IMR-90 (cell line): ENCODE measurements around the gene GPR84. TPM values are rescaled to one million over a fixed set of nuclear protein-coding genes. Genes with fewer than 3 reads are reported as not detected.

Source experiments
- ATAC-seq: fragments of 200-7000 bp; cut with Tn5 transposase; 2 replicates; pipeline ENCODE4 v1.9.1; 2020; ENCODE audit warnings: low read depth, mild to moderate bottlenecking, moderate library complexity
- BruUV-seq: library from RNA; stranded (reverse); fragments of 400-500 nt; replicated peaks from 2 replicates; lab custom pipeline; 2021; lab: Mats Ljungman, UMichigan
- CTCF ChIA-PET: fragments of 300-600 bp; formaldehyde crosslinking; extraction: SDS; loops from one replicate; lab custom pipeline; 2021; ENCODE audit warnings: antibody characterized with exemption; lab: Yijun Ruan, JAX
- POLR2A ChIA-PET: fragments of 300-600 bp; sonication (Branson Sonifier 250); formaldehyde crosslinking; loops from one replicate; lab custom pipeline; 2022; ENCODE audit warnings: antibody characterized with exemption; ENCODE audit not compliant: unreplicated experiment; lab: Charles Lee
- DNase-seq: peaks from one replicate; pipeline ENCODE4 v3.0.0; 2013
- H2AFZ ChIP-seq: replicated peaks from 2 replicates; pipeline ENCODE3; 2013; ENCODE audit warnings: low read length, mild to moderate bottlenecking; ENCODE audit not compliant: poor library complexity
- H2AK5ac ChIP-seq: 2 replicates; pipeline ENCODE4 v1.6.1; 2013; ENCODE audit warnings: low read depth, low read length, inconsistent platforms
- H2AK9ac ChIP-seq: replicated peaks from 2 replicates; pipeline ENCODE3; 2013; ENCODE audit warnings: mild to moderate bottlenecking, low read depth, low read length, moderate library complexity; ENCODE audit not compliant: poor library complexity
- H2BK120ac ChIP-seq: 2 replicates; pipeline ENCODE4 v1.6.1; 2013; ENCODE audit warnings: low read depth, low read length, inconsistent platforms
- H2BK15ac ChIP-seq: 3 replicates; pipeline ENCODE4 v1.6.1; 2013; ENCODE audit warnings: low read depth, low read length, inconsistent platforms
- H2BK20ac ChIP-seq: 2 replicates; pipeline ENCODE4 v1.6.1; 2013; ENCODE audit warnings: low read depth, mild to moderate bottlenecking, inconsistent platforms, low read length, moderate library complexity
- H2BK5ac ChIP-seq: 2 replicates; pipeline ENCODE4 v1.6.1; 2013; ENCODE audit warnings: mild to moderate bottlenecking, low read depth, low read length, inconsistent platforms; ENCODE audit not compliant: poor library complexity, severe bottlenecking
- H3K14ac ChIP-seq: replicated peaks from 2 replicates; pipeline ENCODE4 v1.6.1; 2013; ENCODE audit warnings: low read depth, low read length, inconsistent platforms
- H3K18ac ChIP-seq: 2 replicates; pipeline ENCODE4 v1.6.1; 2013; ENCODE audit warnings: low read depth, low read length, control low read depth
- H3K23ac ChIP-seq: 2 replicates; pipeline ENCODE4 v1.6.1; 2013; ENCODE audit warnings: low read depth, low read length, inconsistent platforms
- H3K27ac ChIP-seq: 2 replicates; pipeline ENCODE4 v1.5.1; 2013; ENCODE audit warnings: mild to moderate bottlenecking, control low read depth, low read length; ENCODE audit not compliant: insufficient read depth
- H3K27me3 ChIP-seq: 2 replicates; pipeline ENCODE4 v1.6.1; 2013; ENCODE audit warnings: low read length; ENCODE audit not compliant: control insufficient read depth, insufficient read depth
- H3K36me3 ChIP-seq: 2 replicates; pipeline ENCODE4 v1.6.1; 2013; ENCODE audit warnings: low read length, mixed read lengths; ENCODE audit not compliant: control insufficient read depth, insufficient read depth
- H3K4ac ChIP-seq: 2 replicates; pipeline ENCODE4 v1.6.1; 2013; ENCODE audit warnings: low read depth, low read length, inconsistent platforms
- H3K4me1 ChIP-seq: 2 replicates; pipeline ENCODE4 v1.6.1; 2013; ENCODE audit warnings: low read length, mixed read lengths; ENCODE audit not compliant: control insufficient read depth, insufficient read depth
- H3K4me2 ChIP-seq: 2 replicates; pipeline ENCODE4 v1.6.1; 2013; ENCODE audit warnings: low read depth, mild to moderate bottlenecking, control low read depth, low read length, moderate library complexity
- H3K4me3 ChIP-seq: 2 replicates; pipeline ENCODE4 v1.5.1; 2013; ENCODE audit warnings: low read depth, mild to moderate bottlenecking, control low read depth, low read length, moderate library complexity; ENCODE audit not compliant: insufficient read depth
- H3K56ac ChIP-seq: 2 replicates; pipeline ENCODE4 v1.6.1; 2013; ENCODE audit warnings: low read length, inconsistent platforms; ENCODE audit not compliant: insufficient read depth; ENCODE audit errors: extremely low read depth
- H3K79me1 ChIP-seq, 2 experiments: 2 replicates each; pipeline ENCODE4 v1.6.1; 2013; ENCODE audit warnings: low read length in 2 of 2, inconsistent platforms in 1 of 2, low read depth in 1 of 2
- H3K9ac ChIP-seq: 2 replicates; pipeline ENCODE4 v1.6.1; 2013; ENCODE audit warnings: low read depth, low read length, control low read depth
- H3K9me1 ChIP-seq: 2 replicates; pipeline ENCODE4 v1.6.1; 2013; ENCODE audit warnings: low read length, inconsistent platforms; ENCODE audit not compliant: insufficient read depth
- H3K9me3 ChIP-seq: 2 replicates; pipeline ENCODE4 v1.6.1; 2013; ENCODE audit warnings: low read length; ENCODE audit not compliant: control insufficient read depth, insufficient read depth
- H4K20me1 ChIP-seq: 2 replicates; pipeline ENCODE4 v1.6.1; 2013; ENCODE audit warnings: low read length, inconsistent platforms; ENCODE audit not compliant: insufficient read depth
- H4K5ac ChIP-seq: 2 replicates; pipeline ENCODE4 v1.6.1; 2013; ENCODE audit warnings: mild to moderate bottlenecking, low read depth, low read length, control low read depth
- H4K8ac ChIP-seq, 2 experiments: 2 replicates each; pipeline ENCODE4 v1.6.1; 2013; ENCODE audit warnings: low read depth in 2 of 2, low read length in 2 of 2, control low read depth in 1 of 2, inconsistent platforms in 1 of 2
- H4K91ac ChIP-seq: 2 replicates; pipeline ENCODE4 v1.6.1; 2013; ENCODE audit warnings: low read depth, low read length, inconsistent platforms; ENCODE audit not compliant: insufficient read depth
- CEBPB ChIP-seq: IDR thresholded peaks from 2 replicates; pipeline ENCODE4 v1.6.1; 2012; ENCODE audit warnings: low read depth, low read length, improper control_type of control experiment
- CHD1 ChIP-seq: IDR thresholded peaks from 2 replicates; pipeline ENCODE4 v1.6.1; 2012; ENCODE audit warnings: low read depth, low read length, improper control_type of control experiment
- ELK1 ChIP-seq: fragments of 150-350 bp; IDR thresholded peaks from 2 replicates; pipeline ENCODE4 v1.6.1; 2016; ENCODE audit warnings: low read depth, mild to moderate bottlenecking, low read length, moderate library complexity, borderline replicate concordance
- MAFK ChIP-seq: IDR thresholded peaks from 2 replicates; pipeline ENCODE4 v1.6.1; 2012; ENCODE audit warnings: low read depth, low read length, improper control_type of control experiment
- NFE2L2 ChIP-seq: fragments of 150-350 bp; IDR thresholded peaks from 2 replicates; pipeline ENCODE4 v1.6.1; 2016; ENCODE audit warnings: low read depth, mild to moderate bottlenecking, low read length
- POLR2A ChIP-seq: IDR thresholded peaks from 2 replicates; pipeline ENCODE4 v1.6.1; 2012; ENCODE audit warnings: mild to moderate bottlenecking, low read depth, low read length
- RAD21 ChIP-seq: IDR thresholded peaks from 2 replicates; pipeline ENCODE4 v1.6.1; 2012; ENCODE audit warnings: low read length, improper control_type of control experiment
- RCOR1 ChIP-seq: IDR thresholded peaks from 2 replicates; pipeline ENCODE4 v1.6.1; 2012; ENCODE audit warnings: mild to moderate bottlenecking, low read length, improper control_type of control experiment; ENCODE audit not compliant: insufficient replicate concordance
- RFX5 ChIP-seq: IDR thresholded peaks from 2 replicates; pipeline ENCODE4 v1.8.0; 2012; ENCODE audit warnings: low read depth, mild to moderate bottlenecking, low read length, moderate library complexity
- USF2 ChIP-seq: fragments of 150-350 bp; IDR thresholded peaks from 2 replicates; pipeline ENCODE4 v1.6.1; 2017; ENCODE audit warnings: mild to moderate bottlenecking, antibody characterized with exemption, low read length, low read depth
- WGBS, 2 experiments: methylation state at CpG; one replicate each; pipeline versions ENCODE4 v1.1.5 to v1.1.7; 2013; ENCODE audit warnings: missing lambda C conversion rate in 2 of 2; ENCODE audit not compliant: insufficient read length in 1 of 2; ENCODE audit errors: extremely low coverage in 2 of 2; 5-methylcytosine and 5-hydroxymethylcytosine counted together
- dilution Hi-C: fragments of 300-500 bp; cut with HindIII; formaldehyde crosslinking; loops from one replicate; pipeline ENCODE4 v1.14.3; 2018; ENCODE audit warnings: low sequenced_read_pairs; ENCODE audit not compliant: unreplicated experiment
- in situ Hi-C: fragments of 300-500 bp; cut with MboI; formaldehyde crosslinking; loops from 3 replicates; pipeline ENCODE4 v1.14.3; 2019; ENCODE audit warnings: low sequenced_read_pairs, inconsistent platforms, mixed read lengths
- intact Hi-C: fragments of 100-400 bp; cut with micrococcal nuclease; formaldehyde crosslinking; loops from 2 replicates; pipeline ENCODE4 v1.10.0; 2022
- polyA plus RNA-seq, 3 experiments: library from polyadenylated mRNA; depleted of rRNA; stranded (reverse); fragments of >200 nt; gene quantifications; 2 replicates each; pipeline ENCODE4 v1.2.3, GENCODE V29; 2012; ENCODE audit warnings: low replicate concordance in 1 of 3
- total RNA-seq: library from RNA; depleted of rRNA; stranded (reverse); fragments of >200 nt; gene quantifications from 2 replicates; pipeline ENCODE4 v1.2.3, GENCODE V29; 2012
- TF ChIP-seq, protein P1 (sequence below): conservative IDR thresholded peaks from 2 replicates; pipeline ENCODE4 v1.5.1; 2012; ENCODE audit warnings: mild to moderate bottlenecking, low read depth, low read length, improper control_type of control experiment

The GPR84 gene
- total and polyA plus RNA-seq, 2 of the 4 experiments (the other 2 are of a cell fraction) = not detected

DNA sequence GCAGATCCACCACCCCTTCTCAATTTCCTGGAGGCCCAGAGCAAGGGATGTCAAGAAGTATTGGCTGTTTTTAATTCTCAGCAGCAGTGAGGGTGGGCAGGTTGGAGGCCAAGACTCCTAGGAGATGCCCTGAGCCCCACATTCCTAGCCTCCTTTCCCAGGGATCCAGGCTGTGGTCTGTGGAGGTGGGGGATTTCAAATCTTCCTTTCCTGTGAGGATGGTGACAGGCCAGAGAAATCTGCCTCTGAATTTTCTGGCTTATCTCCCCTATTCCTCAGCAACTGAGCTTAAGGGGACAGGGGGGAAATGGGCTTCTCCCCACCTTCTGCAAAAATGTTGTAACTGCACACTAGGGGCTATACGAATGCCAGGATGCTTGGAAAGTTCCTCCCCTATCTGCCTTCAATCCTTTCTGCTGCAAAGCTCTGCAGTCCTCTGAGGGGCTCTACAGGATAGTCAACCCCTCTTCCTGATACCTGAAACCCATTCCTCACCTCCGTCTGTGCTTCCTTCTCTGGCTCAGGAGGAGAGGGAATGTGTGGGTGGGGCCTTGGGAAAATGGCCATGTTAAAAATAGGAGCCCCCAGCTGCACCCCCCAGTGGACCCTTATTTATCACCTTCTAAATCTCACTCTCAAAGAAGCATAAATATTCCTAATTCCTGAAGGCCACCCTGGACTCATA lies 6.6 kb downstream of the GPR84 start (continued):
- no peak for TF ChIP-seq ELK1

- no peak overlapping the region for H4K8ac ChIP-seq
- peaks cover 33% of the 10 kb centered on the region for H3K4me1 ChIP-seq
- no peak overlapping the region for H3K4me3 ChIP-seq
- no peaks in the 10 kb centered on the region for H3K36me3 ChIP-seq
- dilution Hi-C loops (no loop called here), in situ Hi-C loops (no loop called here), intact Hi-C loops (no loop called here)
- H3K18ac ChIP-seq = no peak overlapping the region
- H3K9me3 ChIP-seq = no peaks in the 10 kb centered on the region
- no peak overlapping the region for H2BK5ac ChIP-seq
- DNase-seq = no peak
- H4K5ac ChIP-seq = no peak overlapping the region
- H3K9ac ChIP-seq = no peak overlapping the region
- H4K91ac ChIP-seq = no peak overlapping the region
- H2BK15ac ChIP-seq = no peak overlapping the region
- no peak overlapping the region for H3K23ac ChIP-seq
- ChIA-PET CTCF (interaction anchor here (1.2 to 1.5 kb wide), 2 partner anchors 15 to 82 kb away, joined by 3 read pairs; no protein-coding TSS in a partner anchor), POLR2A (no interaction called here)
- H2AK9ac ChIP-seq = no peak overlapping the region
- WGBS, 2 experiments = 80% methylated on average over 1 of the region's 4 CpGs; no CpG with 5 or more reads in 1 of the 2 experiments
- H3K56ac ChIP-seq = no peak overlapping the region
- H3K14ac ChIP-seq = no peak overlapping the region
- peaks cover 0 to 24% of the 10 kb centered on the region in 2 experiments; a peak in 2 of 4 replicates for H3K79me1 ChIP-seq
- H3K27ac ChIP-seq = no peak overlapping the region
- BruUV-seq = no TSS peak
- no peaks in the 10 kb centered on the region for H4K20me1 ChIP-seq
- H3K4me2 ChIP-seq = no peak overlapping the region
- H2AFZ ChIP-seq = no peak overlapping the region
- no peak overlapping the region for H2AK5ac ChIP-seq
- H2BK120ac ChIP-seq = no peak overlapping the region
- no peak for ATAC-seq
- no peaks in the 10 kb centered on the region for H3K27me3 ChIP-seq
- H3K4ac ChIP-seq = no peak overlapping the region
- no peak overlapping the region for H2BK20ac ChIP-seq
- peaks cover 23% of the 10 kb centered on the region; the same call in 1 of the 2 replicates for H3K9me1 ChIP-seq
- TF ChIP-seq, protein P1, sequence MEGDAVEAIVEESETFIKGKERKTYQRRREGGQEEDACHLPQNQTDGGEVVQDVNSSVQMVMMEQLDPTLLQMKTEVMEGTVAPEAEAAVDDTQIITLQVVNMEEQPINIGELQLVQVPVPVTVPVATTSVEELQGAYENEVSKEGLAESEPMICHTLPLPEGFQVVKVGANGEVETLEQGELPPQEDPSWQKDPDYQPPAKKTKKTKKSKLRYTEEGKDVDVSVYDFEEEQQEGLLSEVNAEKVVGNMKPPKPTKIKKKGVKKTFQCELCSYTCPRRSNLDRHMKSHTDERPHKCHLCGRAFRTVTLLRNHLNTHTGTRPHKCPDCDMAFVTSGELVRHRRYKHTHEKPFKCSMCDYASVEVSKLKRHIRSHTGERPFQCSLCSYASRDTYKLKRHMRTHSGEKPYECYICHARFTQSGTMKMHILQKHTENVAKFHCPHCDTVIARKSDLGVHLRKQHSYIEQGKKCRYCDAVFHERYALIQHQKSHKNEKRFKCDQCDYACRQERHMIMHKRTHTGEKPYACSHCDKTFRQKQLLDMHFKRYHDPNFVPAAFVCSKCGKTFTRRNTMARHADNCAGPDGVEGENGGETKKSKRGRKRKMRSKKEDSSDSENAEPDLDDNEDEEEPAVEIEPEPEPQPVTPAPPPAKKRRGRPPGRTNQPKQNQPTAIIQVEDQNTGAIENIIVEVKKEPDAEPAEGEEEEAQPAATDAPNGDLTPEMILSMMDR = no peak
- TF ChIP-seq RCOR1 (no peak), CEBPB (no peak), CHD1 (no peak), RFX5 (no peak), USF2 (no peak), MAFK (no peak), ELK1 (no peak), NFE2L2 (no peak), RAD21 (no peak), POLR2A (no peak)
Measured at GRCh38 chr12:54356951-54357356, 7.3 kb downstream of the GPR84 start.
